Subcutaneous abdominal adipose tissue (tissue), 5 donors: ENCODE measurements around the gene KIF3C.
A peak's percentile ranks its signal among the peaks of the same experiment; 100 is the strongest.
"Not testable (repeated sequence)": the region's sequence is repeated elsewhere in the genome, so short reads cannot be mapped to it uniquely, and the experiment has no call there.

ENCODE experiments used
- H3K27ac ChIP-seq: one replicate; pipeline ENCODE4 v1.7.0; 2013; ENCODE audit warnings: low read depth, mild to moderate bottlenecking, inconsistent platforms, low read length, moderate library complexity
- H3K27me3 ChIP-seq, 5 donors: one replicate each; pipeline ENCODE4 v1.7.0; 2013; ENCODE audit warnings: low read length in 5 of 5, inconsistent platforms in 1 of 5; ENCODE audit not compliant: control insufficient read depth in 5 of 5, insufficient read depth in 4 of 5
- H3K36me3 ChIP-seq, 5 donors: one replicate each; pipeline ENCODE4 v1.7.0; 2013; ENCODE audit warnings: low read length in 5 of 5; ENCODE audit not compliant: control insufficient read depth in 5 of 5, insufficient read depth in 5 of 5
- H3K4me1 ChIP-seq, 5 donors: one replicate each; pipeline ENCODE4 v1.7.0; 2013; ENCODE audit warnings: low read length in 5 of 5, mild to moderate bottlenecking in 3 of 5, moderate library complexity in 1 of 5; ENCODE audit not compliant: control insufficient read depth in 5 of 5, insufficient read depth in 5 of 5
- H3K4me3 ChIP-seq, 5 donors: one replicate each; pipeline ENCODE4 v1.7.0; 2013; ENCODE audit warnings: low read length in 5 of 5, low read depth in 1 of 5
- H3K9ac ChIP-seq, 5 donors: one replicate each; pipeline ENCODE4 v1.7.0; 2013; ENCODE audit warnings: low read length in 5 of 5, mild to moderate bottlenecking in 4 of 5, moderate library complexity in 3 of 5
- H3K9me3 ChIP-seq, 5 donors: one replicate each; pipeline ENCODE4 v1.7.0; 2013; ENCODE audit warnings: low read length in 5 of 5; ENCODE audit not compliant: control insufficient read depth in 5 of 5
- donor health status: healthy.
- donor health status: healthy.
- donor health status: healthy.
- donor health status: healthy.
- donor health status: healthy.

KIF3C gene

GRCh38 chr2:25971596-25971995, 10.7 kb downstream of the KIF3C start:
- Histone ChIP-seq H3K4me3 (no peak overlapping the region), H3K27me3 (no peaks in the 10 kb centered on the region), H3K9ac (no peak overlapping the region), H3K27ac (no peak overlapping the region), H3K9me3 (no peaks in the 10 kb centered on the region), H3K4me1 (no peaks in the 10 kb centered on the region), H3K36me3 (no peaks in the 10 kb centered on the region)

- no peaks in the 10 kb centered on the region for H3K27me3 ChIP-seq
- no peaks in the 10 kb centered on the region for H3K36me3 ChIP-seq
- H3K27ac ChIP-seq: no peak overlapping the region
- no peak overlapping the region for H3K4me3 ChIP-seq
- no peaks in the 10 kb centered on the region for H3K9me3 ChIP-seq
- H3K4me1 ChIP-seq: peaks cover 0 to under 1% (median 0%) of the 10 kb centered on the region in 5 donors
- H3K9ac ChIP-seq: no peak overlapping the region
Measured at GRCh38 chr2:25966531-25967270, 15.6 kb downstream of the KIF3C start.

- Histone ChIP-seq H3K27me3 (no peaks in the 10 kb centered on the region), H3K4me1 (peaks cover 0 to 19% (median 0%) of the 10 kb centered on the region in 5 donors), H3K9ac (no peak overlapping the region), H3K36me3 (no peaks in the 10 kb centered on the region), H3K9me3 (no peaks in the 10 kb centered on the region), H3K4me3 (no peak overlapping the region), H3K27ac (no peak overlapping the region)
Measured at GRCh38 chr2:25964891-25965290, 17.4 kb downstream of the KIF3C start.

- H3K27ac ChIP-seq: no peak overlapping the region
- H3K9me3 ChIP-seq: no peaks in the 10 kb centered on the region
- no peaks in the 10 kb centered on the region for H3K27me3 ChIP-seq
- no peak overlapping the region for H3K4me3 ChIP-seq
- peaks cover 0 to 7% (median 0%) of the 10 kb centered on the region in 5 donors for H3K36me3 ChIP-seq
- peaks cover 0 to 20% (median 0%) of the 10 kb centered on the region in 5 donors for H3K4me1 ChIP-seq
- no peak overlapping the region for H3K9ac ChIP-seq
Measured at GRCh38 chr2:25960920-25961319, 21.4 kb downstream of the KIF3C start.

GRCh38 chr2:25960396-25960795, 21.9 kb downstream of the KIF3C start:
- Histone ChIP-seq H3K36me3 (peaks cover 0 to 7% (median 0%) of the 10 kb centered on the region in 5 donors), H3K27ac (no peak overlapping the region), H3K9ac (no peak overlapping the region), H3K4me3 (no peak overlapping the region), H3K4me1 (peaks cover 0 to 20% (median 0%) of the 10 kb centered on the region in 5 donors), H3K27me3 (no peaks in the 10 kb centered on the region), H3K9me3 (no peaks in the 10 kb centered on the region)

GRCh38 chr2:25958611-25959010, 23.7 kb downstream of the KIF3C start:
- not testable (repeated sequence) for H3K27me3 ChIP-seq, H3K4me3 ChIP-seq, H3K27ac ChIP-seq, H3K9me3 ChIP-seq, H3K9ac ChIP-seq, H3K36me3 ChIP-seq
- peaks cover 0 to 20% (median 0%) of the 10 kb centered on the region in 5 donors for H3K4me1 ChIP-seq

- no peak overlapping the region for H3K4me3 ChIP-seq
- no peak overlapping the region for H3K9ac ChIP-seq
- H3K4me1 ChIP-seq: peaks cover 0 to 20% (median 0%) of the 10 kb centered on the region in 5 donors
- H3K27ac ChIP-seq: no peak overlapping the region
- H3K27me3 ChIP-seq: no peaks in the 10 kb centered on the region
- H3K36me3 ChIP-seq: peaks cover 0 to 7% (median 0%) of the 10 kb centered on the region in 5 donors
- H3K9me3 ChIP-seq: no peaks in the 10 kb centered on the region
Measured at GRCh38 chr2:25957743-25958142, 24.6 kb downstream of the KIF3C start.

GRCh38 chr2:25955869-25956535, 26.3 kb downstream of the KIF3C start:
- H3K27ac ChIP-seq: no peak overlapping the region
- H3K4me3 ChIP-seq: no peak overlapping the region
- peaks cover 0 to 3% (median 0%) of the 10 kb centered on the region in 5 donors for H3K27me3 ChIP-seq
- H3K36me3 ChIP-seq: peaks cover 0 to 7% (median 0%) of the 10 kb centered on the region in 5 donors
- H3K9me3 ChIP-seq: no peaks in the 10 kb centered on the region
- peak overlapping the region in 1 of 5 donors; percentile 12 for H3K9ac ChIP-seq
- H3K4me1 ChIP-seq: peaks cover 0 to 15% (median 4%) of the 10 kb centered on the region in 5 donors

- H3K27me3 ChIP-seq: peaks cover 0 to 3% (median 0%) of the 10 kb centered on the region in 5 donors
- no peaks in the 10 kb centered on the region for H3K9me3 ChIP-seq
- no peak overlapping the region for H3K9ac ChIP-seq
- H3K27ac ChIP-seq: no peak overlapping the region
- H3K4me3 ChIP-seq: no peak overlapping the region
- H3K4me1 ChIP-seq: peaks cover 0 to 5% (median 3%) of the 10 kb centered on the region in 5 donors
- H3K36me3 ChIP-seq: peaks cover 0 to 7% (median 0%) of the 10 kb centered on the region in 5 donors
Measured at GRCh38 chr2:25955036-25955435, 27.3 kb downstream of the KIF3C start.

- no peak overlapping the region for H3K4me3 ChIP-seq
- H3K27ac ChIP-seq: no peak overlapping the region
- H3K9ac ChIP-seq: no peak overlapping the region
- H3K4me1 ChIP-seq: peaks cover 0 to 4% (median 3%) of the 10 kb centered on the region in 5 donors
- H3K9me3 ChIP-seq: no peaks in the 10 kb centered on the region
- peaks cover 0 to 7% (median 0%) of the 10 kb centered on the region in 5 donors for H3K36me3 ChIP-seq
- H3K27me3 ChIP-seq: peaks cover 0 to 3% (median 0%) of the 10 kb centered on the region in 5 donors
Measured at GRCh38 chr2:25954199-25954752, 28.0 kb downstream of the KIF3C start.
